ENCODE results near the gene SLC9A9.

SLC9A9 gene

DNA sequence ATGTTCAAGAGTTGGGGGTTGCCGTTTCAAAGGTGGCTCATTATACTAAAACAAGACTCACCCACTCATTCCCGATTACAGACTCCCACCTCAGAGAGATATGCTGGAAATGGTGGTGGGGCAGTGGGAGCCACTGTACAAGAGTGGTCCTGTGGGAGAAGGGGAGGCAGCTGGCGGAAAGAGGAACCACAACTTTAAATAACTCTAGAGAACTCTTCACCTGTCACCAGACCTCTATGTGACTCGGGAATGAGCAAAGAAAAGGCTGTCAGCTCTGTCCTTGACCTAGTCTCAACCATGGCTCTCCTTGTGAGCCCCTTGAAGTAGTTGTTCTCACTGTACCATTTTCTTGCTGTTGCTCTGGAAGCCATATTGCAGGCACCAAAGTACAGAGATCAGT is 434.9 kb downstream of the SLC9A9 start:
- no peak for DNase-seq (ENCODE audit: low read depth)

DNA sequence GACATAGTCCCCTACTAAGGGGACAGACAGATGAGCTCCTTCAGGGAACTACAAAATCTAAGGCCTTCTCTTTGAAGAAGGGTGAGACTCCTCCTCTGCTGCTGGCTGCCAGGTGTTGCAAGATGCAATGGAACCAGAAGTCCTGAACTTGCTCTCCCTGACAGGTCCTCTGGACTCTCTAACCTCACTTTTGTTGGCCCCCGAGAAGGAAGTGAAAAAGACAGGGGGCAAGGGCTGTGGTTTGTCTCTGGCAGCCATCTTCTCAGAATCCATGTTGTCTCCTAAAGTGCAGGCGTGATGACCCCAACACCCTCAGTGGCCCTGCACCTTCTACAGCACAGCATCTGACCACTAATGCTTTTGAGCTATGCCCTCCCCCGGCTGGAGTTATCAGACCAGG is 436.2 kb downstream of the SLC9A9 start:
- no peak for DNase-seq (ENCODE audit: low read depth)

DNA sequence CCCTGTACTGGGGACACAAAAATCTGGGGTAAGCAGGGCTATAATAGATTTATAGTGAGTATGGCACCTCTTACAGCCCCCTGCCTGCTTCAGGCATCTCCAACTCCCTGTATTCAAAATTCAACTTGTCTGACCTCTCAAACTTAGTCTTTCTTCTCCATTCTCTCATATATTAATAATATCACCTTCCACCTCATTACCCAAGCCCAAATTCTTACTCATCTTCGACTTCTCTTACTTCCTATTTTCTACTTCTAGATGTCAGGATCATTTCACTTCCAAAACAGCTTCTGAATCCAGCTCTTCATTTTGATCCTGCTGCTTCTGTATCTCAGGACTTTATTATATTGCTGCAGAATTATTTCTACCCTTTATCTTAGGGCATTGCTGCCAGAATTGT is 438.0 kb downstream of the SLC9A9 start:
- DNase-seq (ENCODE audit: low read depth) = no peak

DNA sequence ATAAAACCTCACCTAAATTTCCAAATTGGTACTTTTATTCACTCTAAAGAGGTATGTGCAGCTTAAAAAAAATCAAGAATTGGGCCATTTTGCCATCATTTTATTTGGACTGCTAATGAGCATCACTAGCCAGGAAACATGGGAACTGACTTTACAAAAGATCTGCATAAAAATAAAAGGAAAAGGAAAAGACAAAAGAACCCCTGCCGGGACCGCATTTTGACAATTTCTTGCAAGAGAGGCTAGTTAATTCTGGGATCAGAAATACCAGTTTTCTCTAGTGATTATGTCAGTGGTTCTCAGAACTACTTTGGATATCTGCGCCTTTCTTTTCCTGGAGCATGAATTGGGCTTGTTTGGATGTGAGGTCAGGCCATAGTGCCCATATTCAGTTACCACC is 439.5 kb downstream of the SLC9A9 start:
- DNase-seq (ENCODE audit: low read depth) = no peak

DNA sequence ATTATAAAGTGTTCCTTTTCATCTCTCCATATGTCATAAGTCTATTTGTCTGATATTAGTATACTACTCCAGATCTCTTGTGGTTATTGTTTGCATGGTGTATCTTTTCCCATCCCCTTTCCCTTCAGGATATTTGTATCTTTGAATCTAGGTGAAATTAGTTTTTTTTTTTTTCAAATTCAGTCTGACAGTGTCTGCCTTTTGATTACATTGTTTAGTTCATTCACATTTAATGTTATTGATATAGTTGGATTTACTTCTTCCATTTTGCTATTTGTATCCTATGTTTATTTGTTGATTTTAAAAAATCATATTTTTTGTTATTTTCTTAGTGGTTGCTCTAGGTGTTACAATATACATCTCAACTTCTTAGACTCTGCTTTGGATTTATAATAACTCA is 445.7 kb downstream of the SLC9A9 start:
- DNase-seq (ENCODE audit: low read depth) = no peak

DNA sequence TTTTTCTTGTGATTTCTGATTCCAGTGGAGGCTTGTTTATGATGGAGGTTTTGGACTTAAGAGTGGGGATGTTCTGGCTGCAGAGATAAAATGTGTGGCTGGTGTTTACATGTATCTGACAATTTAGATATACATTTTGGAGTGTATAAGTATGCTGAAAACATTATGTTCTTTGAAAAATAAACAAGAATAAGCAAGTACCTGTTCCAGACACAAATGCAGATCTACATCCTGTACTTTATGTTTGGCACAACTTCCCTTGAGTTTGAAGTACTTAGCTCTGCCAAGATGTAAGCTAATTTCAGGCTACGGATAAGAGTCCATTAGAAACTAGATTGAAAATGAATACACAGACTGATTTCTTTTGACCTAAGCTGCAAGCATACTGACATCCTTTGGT is 451.5 kb downstream of the SLC9A9 start:
- DNase-seq (ENCODE audit: low read depth) = no peak

DNA sequence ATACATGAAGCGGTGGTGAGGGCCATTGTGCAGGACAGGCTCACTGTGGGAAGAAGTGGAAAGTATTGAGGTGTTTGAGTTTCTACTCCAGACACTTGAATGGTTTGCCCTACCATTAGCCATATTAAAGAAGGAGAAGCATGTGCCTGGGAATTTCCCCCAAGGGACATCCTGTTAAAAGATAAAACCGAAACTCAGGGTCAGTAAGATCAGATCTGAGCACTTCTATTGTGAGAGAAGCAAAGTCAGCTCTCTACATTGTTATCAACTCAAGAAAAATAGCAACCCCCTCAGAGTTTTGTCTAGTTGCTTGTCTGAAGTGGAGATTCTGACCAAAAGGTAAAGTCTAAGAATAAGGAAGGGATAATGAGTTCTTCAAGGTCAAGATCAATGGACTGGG is 458.9 kb downstream of the SLC9A9 start:
- no peak for DNase-seq (ENCODE audit: low read depth)

DNA sequence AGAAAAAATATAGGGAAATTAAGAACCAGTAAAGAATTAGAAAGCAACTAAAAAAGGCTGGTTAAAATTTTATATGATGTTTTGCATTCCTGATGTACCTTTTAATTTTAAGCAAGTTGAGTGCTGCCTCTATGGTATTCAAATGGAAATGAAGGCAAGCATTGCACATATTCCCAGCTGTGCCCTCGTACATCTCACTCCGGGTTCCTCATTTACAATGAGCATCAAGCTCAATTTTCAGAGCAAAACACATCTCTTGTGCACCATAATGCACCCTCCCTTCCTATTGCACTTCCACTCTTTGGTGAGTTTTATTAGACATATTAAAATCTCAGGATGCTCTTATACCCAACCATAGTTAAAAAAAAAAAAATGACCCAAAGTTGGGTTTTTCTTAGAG is 460.8 kb downstream of the SLC9A9 start:
- no peak for DNase-seq (ENCODE audit: low read depth)

DNA sequence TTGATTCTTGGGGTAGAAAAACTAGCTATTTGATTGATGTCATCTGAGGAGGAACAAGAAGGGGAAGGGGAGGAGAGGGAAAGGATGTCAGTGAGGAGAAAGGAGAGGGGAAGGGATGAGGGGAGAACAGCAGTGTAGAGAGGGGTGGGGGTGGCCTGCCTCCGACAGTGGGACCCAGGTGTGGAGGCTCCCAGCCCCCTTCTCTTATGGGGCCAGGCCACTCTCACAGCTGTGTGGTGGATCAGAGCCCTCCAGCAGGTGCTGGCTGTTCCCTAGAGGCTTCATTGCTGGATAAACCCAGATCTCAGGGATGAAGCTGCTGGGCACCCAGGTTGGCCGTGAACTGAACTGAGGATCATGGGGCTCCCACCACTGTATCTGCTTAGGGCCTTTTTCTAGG is 464.2 kb downstream of the SLC9A9 start:
- DNase-seq (ENCODE audit: low read depth) = no peak

DNA sequence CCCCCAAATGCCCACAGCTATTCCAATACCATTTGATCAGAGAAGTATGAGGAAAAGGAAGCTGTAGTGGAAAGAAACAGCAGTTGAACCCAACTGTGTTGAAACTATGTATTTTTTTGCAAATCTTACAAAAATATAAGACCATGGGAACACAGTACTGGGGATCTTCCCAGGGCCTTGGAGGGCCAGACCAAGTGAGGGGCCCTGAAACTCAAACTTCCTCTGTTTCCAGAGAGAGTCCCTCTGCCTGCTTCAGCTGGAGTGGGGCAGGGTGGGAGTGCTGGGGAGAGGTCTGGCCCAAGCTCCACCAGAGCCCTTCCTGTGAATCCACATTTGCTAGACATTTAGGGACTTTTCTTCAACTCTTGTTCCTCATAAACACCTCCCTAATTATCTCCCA is 464.8 kb downstream of the SLC9A9 start:
- no peak for DNase-seq (ENCODE audit: low read depth)

DNA sequence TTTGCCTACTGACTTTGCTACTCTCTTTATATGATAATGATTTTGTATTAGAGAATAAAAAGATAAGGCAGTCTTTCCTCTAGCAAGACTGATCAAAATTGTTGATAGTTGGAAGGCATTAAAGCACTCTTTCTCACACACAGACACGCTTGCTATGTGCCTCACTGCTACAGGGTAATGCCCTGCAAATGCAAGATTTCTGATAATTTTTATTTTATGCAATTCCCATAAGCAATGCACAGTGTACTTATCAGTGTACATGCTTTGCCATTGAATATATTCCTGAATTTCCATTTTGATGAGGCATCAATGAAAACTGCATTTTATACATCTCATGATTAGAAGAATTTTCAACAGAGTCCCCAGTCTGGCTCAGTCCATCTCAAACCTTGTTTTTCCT is 465.5 kb downstream of the SLC9A9 start:
- DNase-seq (ENCODE audit: low read depth) = no peak

DNA sequence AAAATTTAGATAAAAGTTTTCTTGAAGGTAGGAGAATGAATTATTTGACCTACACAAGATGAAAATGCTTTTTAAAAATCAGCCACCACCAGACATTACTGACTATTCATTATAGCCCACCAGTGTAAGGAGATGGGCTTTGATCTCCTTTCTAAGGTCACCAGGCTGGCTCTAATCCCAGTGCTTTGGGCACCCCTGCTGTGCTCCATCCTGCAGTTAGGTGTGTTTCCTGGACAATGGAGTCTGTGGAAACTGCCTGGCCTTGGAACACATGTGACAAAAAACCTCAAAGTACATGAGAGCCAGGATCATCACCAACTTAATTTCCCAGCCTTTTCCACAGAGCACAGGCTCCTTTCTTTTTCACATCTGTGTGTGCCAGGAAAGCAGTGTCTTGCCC is 467.8 kb downstream of the SLC9A9 start:
- DNase-seq (ENCODE audit: low read depth) = no peak

DNA sequence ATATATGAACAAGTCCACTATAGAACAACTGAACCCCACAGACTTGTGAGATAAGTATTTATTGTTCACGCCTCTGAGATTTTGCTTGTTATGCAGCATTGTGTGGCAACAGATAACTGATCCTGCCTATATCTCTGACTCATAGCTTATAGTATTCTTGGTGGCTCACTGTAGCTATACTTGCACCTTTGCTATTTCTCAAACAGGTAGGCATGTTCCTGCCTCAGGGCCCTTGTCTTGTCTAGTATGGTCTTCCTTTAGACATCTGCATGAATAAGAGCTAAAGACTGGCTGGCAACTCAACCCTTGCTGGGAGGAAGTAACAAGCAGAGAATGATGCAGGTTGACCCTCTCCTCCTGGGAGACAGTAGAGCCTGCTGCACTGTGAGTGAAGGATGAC is 472.6 kb downstream of the SLC9A9 start:
- DNase-seq (ENCODE audit: low read depth) = no peak

DNA sequence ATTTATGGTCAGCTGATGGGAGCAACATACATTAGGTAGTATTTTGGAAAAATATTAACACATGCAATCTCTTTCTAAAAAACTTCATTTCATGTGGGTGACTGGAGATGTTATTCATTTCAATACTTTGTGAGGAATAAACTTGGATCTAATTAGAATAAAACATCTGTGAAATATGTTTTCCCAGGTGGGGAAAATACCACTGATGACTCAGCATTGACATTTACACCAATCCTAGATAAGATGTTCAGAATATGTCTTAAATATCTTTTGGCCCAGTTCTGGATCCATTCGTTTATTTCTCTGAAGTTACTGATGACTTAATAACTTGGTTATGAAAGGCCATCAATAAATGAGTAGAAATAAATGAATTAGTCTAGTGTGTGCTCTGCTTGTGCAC is 481.1 kb downstream of the SLC9A9 start:
- no peak for DNase-seq (ENCODE audit: low read depth)

DNA sequence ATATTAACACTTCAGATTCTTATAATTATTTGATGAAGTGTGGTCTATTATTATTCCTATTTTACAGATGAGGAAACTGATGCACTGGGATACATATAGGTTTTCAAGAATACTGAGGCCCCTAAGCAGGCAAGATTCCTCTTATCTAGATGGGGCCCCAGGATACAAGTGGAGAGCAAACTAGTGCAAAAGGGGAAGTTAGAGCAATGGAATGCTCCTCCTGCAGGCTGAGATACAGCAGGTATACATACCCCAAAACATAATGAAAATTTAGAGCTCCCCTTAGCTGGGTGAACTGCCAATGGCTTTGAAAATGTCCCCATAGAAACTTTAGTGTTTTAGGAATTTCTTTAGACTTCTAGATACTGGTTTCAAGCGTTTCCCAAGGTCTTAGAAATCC is 481.6 kb downstream of the SLC9A9 start:
- DNase-seq (ENCODE audit: low read depth) = no peak

DNA sequence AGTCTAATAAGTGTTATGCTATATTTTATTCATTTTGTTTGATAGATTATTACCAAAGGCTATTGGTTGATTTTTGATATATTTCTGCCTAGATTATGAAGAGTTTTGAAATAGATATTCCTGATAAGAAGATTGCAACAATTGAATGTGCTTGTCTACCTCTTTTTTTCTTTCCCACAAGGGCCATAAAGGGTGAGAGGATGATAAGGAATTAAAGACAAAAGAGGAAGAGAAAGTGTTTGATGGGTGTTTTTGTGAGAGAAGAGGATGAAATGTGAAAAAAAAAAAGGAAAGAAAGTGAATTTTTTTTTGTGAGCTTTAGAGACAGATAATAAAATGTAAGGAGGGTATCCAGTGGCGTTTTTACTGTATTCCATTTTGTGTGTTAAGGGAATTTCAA is 484.3 kb downstream of the SLC9A9 start:
- no peak for DNase-seq (ENCODE audit: low read depth)

DNA sequence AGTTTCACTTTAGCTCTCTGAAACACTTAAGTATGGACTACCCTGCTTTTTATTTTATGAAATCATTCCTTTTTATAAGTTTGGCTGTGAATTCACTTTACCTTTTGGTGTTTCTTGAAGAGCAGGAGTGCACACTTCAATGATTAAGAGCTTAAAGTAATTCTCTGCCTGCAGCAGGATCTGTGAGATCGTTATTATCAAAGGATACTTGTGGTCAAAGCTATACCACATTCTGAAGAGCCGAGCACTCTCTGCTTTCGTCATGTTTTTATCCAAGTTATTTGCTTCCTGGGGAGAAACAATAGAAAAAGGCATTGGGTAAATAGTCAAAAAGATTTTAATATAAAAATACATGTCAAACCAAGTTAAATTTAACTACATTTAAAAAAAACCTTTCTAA is 485.0 kb downstream of the SLC9A9 start:
- no peak for DNase-seq (ENCODE audit: low read depth)

DNA sequence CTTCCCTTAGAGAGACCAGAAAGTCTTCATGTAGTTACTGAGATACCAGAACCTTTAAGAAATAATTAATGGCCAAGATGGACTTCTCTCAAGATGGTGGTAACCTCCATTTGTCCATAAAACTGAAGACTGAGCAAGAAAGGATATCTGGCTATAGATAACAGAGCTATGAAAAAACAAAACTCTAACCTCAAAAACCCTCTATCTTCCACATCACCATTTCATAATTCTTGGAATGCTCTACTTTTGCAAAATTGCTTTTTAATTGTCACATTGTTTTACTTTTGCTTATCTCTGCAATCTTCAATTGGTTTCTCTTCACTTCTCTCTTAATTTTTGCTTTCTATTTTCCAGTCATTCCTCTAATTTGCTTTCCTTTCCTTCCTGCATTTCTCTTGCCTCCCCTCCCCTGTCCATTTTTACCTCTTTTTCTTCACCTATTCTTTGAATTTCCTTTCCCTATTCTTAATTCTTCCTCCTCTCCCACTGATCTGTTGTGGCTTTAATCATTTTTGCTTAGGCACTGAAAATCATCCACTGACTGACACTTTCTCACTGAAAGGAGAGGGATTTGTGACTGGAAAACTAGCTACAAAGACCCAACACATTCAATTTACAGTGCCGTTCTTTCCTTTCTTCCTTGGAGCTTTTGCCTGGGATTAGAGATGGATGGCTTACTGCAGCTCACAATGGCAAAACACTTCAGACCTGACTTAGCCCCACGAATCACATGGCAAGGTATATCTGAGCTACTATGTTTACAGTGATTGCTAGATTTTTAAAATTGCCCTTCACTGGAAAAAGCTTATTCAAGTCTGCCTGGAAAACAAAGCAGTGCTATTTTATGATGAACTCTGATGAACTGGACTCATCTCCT is 485.9 kb downstream of the SLC9A9 start:
- no peak for DNase-seq (ENCODE audit: low read depth)

DNA sequence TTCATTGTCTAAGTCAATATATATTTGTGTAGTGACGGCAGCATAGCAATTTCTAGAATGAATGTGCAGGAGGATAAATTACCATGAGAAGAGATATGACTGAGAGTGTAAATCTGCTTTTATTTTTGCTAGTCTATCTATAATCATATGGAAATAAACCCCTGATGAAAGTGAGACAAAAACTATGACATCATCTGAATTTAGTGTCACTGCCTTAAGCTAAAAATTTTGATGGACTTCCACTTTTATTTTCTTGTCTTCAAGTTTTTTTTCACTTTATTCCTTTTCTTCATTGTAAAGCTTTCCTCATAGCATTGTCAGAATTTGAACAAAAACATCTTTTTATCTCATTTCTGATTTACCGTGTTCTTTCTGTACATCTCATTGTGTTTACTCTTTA is 486.7 kb downstream of the SLC9A9 start:
- DNase-seq (ENCODE audit: low read depth) = no peak

DNA sequence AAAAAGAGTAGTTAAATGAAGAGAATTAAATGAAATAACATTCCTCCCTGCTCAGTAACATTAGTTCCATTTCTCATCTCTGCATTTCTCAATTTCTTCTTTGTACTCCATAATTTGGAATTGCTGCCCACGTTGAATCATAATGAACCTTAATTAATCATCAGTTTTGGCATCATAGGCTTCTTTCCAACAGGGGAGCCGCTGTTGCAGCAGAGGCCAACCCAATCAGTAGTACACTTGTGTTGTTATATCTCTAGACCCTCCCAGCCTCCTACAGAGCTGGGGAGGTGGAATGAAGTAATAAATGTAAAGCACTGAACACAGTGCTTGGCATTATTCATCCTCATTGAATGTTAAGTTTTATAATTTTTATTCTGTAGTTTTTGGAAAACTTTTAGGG is 488.0 kb downstream of the SLC9A9 start:
- DNase-seq (ENCODE audit: low read depth) = no peak

DNA sequence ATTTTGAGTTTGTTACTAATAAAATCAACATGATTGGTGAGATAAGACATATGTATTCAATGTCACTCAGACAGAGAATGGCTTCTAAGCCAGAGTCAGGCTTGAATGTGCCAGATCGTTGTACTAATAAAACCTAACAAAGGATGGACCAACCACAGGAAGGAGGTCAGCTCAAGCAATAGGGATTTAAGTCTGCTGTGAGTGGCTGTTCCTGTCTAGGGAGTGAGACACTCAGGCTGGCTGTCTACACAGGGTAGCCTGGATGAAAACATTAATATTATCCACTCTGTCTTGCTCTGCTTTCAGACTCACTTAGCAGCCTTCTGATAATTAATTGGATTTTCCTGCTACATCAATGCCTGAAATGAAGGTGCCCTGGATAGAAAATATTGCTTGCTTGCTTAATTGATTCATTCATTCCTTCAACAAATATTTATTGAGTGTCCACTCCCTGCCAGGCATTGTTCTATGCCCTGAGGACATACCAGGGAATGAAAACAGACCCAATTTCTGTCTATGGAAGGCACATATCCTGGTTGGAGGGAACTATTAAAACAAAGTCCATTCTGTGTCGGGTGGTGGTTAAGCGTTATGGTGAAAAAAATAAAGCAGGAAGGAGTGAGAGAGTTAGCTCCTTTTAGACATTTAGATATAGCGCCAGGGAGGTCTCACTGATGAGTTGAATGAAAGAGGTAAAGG is 489.3 kb downstream of the SLC9A9 start:
- DNase-seq (ENCODE audit: low read depth) = no peak

DNA sequence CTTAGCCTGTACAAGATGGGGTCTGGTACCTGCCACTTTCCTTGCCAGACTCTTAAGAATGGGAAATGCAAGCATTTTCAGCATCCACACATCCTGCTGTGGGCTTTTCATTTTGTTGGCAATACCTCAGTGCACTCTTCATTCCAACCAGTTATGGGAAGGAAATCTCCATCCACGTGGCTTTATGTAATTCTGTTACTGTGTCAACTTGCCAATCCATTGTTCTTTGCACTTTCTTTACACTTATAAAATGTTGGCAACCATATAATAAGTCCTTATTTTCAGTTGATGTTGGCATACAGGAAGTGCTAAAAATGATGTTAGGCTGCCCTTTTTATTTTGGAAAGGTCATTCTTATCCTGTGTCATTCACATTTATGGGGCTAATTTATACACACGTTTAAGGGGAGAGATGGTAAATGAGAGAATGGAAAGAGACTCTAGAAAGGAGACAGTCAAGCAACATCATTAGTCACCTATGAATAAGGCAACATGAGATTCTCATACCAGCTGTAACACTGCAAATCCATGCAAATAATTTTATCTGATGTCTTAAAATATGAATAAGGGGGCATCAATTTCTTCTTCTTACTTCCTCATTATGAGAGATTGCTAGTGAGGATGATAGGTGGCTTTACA is 490.0 kb downstream of the SLC9A9 start:
- no peak for DNase-seq (ENCODE audit: low read depth)

DNA sequence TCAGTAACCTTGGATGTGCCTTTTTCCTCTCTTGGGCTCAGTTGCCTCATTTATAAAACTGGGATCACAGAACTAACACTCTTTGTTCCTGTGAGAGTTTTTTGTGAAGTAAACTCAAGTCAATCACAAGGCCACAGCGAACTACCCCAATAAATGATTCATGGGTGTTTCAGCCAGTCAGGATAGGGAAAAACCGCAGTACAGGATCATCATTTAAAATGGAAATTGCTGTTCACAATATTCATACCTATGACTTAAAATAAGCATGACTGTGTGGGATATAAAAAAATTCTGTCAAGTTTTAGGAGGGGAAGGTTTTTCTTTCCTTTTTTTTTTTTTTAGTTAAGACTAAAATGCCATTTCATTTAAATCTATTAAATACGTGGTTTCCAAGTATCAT is 490.6 kb downstream of the SLC9A9 start:
- no peak for DNase-seq (ENCODE audit: low read depth)

Data from GM04503 (cell line).